HG02798 (cell line): ENCODE results near the gene PRDM15.
A peak's percentile ranks its signal among the peaks of the same experiment; 100 is the strongest.

Experiments
- ATAC-seq: cut with Tn5 transposase; IDR thresholded peaks from one replicate; pipeline ENCODE4 v1.9.1; 2021; ENCODE audit warnings: mild to moderate bottlenecking; ENCODE audit not compliant: unreplicated experiment, poor library complexity

PRDM15 gene

GRCh38 chr21:41879190-41879998 lies at the start of gene PRDM15:
Gene PRDM15, minus strand, starts transcription at chr21:41879344. Its CDS starts 18,981 bp downstream, at chr21:41860363.
- peak; percentile 74 for ATAC-seq

- peak; percentile 48 for ATAC-seq
These were observed 49.6 kb upstream of the PRDM15 start for GRCh38 chr21:41928621-41929220.

- ATAC-seq = peak; percentile 36
These were observed 48.7 kb upstream of the PRDM15 start for GRCh38 chr21:41927727-41928409.

GRCh38 chr21:41926807-41927171 lies 47.6 kb upstream of the PRDM15 start:
- peak; percentile 6 for ATAC-seq

GRCh38 chr21:41926117-41926806 lies 47.1 kb upstream of the PRDM15 start:
- ATAC-seq = peak; percentile 56

GRCh38 chr21:41925767-41926116 lies 46.6 kb upstream of the PRDM15 start:
- ATAC-seq = no peak

- ATAC-seq = no peak
These were observed 45.2 kb upstream of the PRDM15 start for GRCh38 chr21:41924368-41924754.

GRCh38 chr21:41923631-41924367 lies 44.7 kb upstream of the PRDM15 start:
- ATAC-seq = no peak

GRCh38 chr21:41923186-41923585 lies 44.0 kb upstream of the PRDM15 start:
- no peak for ATAC-seq

GRCh38 chr21:41921021-41921420 lies 41.9 kb upstream of the PRDM15 start:
- ATAC-seq = no peak

GRCh38 chr21:41920476-41920875 lies 41.3 kb upstream of the PRDM15 start:
- ATAC-seq = no peak

GRCh38 chr21:41919666-41920398 lies 40.7 kb upstream of the PRDM15 start:
- ATAC-seq = no peak

- no peak for ATAC-seq
These were observed 39.6 kb upstream of the PRDM15 start for GRCh38 chr21:41918561-41919358.

- no peak for ATAC-seq
These were observed 38.4 kb upstream of the PRDM15 start for GRCh38 chr21:41917531-41917930.

GRCh38 chr21:41916888-41917433 lies 37.8 kb upstream of the PRDM15 start:
- ATAC-seq = no peak

GRCh38 chr21:41914965-41915364 lies 35.8 kb upstream of the PRDM15 start:
- ATAC-seq = no peak

- no peak for ATAC-seq
These were observed 35.2 kb upstream of the PRDM15 start for GRCh38 chr21:41914358-41914757.

GRCh38 chr21:41913230-41913629 lies 34.1 kb upstream of the PRDM15 start:
- no peak for ATAC-seq
